ENCODE results near the gene HNF4A.
"Not testable (repeated sequence)": the region's sequence is repeated elsewhere in the genome, so short reads cannot be mapped to it uniquely, and the experiment has no call there.

Gene HNF4A

GRCh38 chr20:44355498-44356352, at the start of gene HNF4A:
Gene HNF4A (plus strand): TSS chr20:44355699. CDS start chr20:44355805, 106 bp downstream.
- no peak for DNase-seq

GRCh38 chr20:44306927-44307326, 48.6 kb upstream of the HNF4A start:
- DNase-seq: no peak

- DNase-seq: no peak
Measured at GRCh38 chr20:44309763-44310663, 45.5 kb upstream of the HNF4A start.

GRCh38 chr20:44310664-44311639, 44.5 kb upstream of the HNF4A start, which contains the start of gene FITM2:
Gene FITM2 (minus strand): TSS chr20:44311202. CDS start chr20:44311148, 54 bp downstream.
- peak; percentile 99 for DNase-seq

GRCh38 chr20:44314870-44315269, 40.6 kb upstream of the HNF4A start:
- no peak for DNase-seq

GRCh38 chr20:44319839-44320422, 35.6 kb upstream of the HNF4A start:
- no peak for DNase-seq

GRCh38 chr20:44324343-44324742, 31.2 kb upstream of the HNF4A start:
- DNase-seq: no peak

GRCh38 chr20:44326391-44327159, 28.9 kb upstream of the HNF4A start:
- peak; percentile 51 for DNase-seq

- DNase-seq: not testable (repeated sequence)
Measured at GRCh38 chr20:44327748-44328147, 27.8 kb upstream of the HNF4A start.

GRCh38 chr20:44328428-44328827, 27.1 kb upstream of the HNF4A start:
- no peak for DNase-seq

- no peak for DNase-seq
Measured at GRCh38 chr20:44331201-44331600, 24.3 kb upstream of the HNF4A start.

- no peak for DNase-seq
Measured at GRCh38 chr20:44334306-44334705, 21.2 kb upstream of the HNF4A start.

- DNase-seq: no peak
Measured at GRCh38 chr20:44334709-44335108, 20.8 kb upstream of the HNF4A start.

GRCh38 chr20:44335675-44336074, 19.8 kb upstream of the HNF4A start:
- DNase-seq: no peak

- DNase-seq: no peak
Measured at GRCh38 chr20:44336086-44336485, 19.4 kb upstream of the HNF4A start.

GRCh38 chr20:44336725-44337380, 18.6 kb upstream of the HNF4A start, which contains the start of gene R3HDML:
Gene R3HDML (plus strand): TSS chr20:44337043. CDS start chr20:44337158, 115 bp downstream.
- DNase-seq: no peak

GRCh38 chr20:44342248-44342647, 13.3 kb upstream of the HNF4A start:
- no peak for DNase-seq

- DNase-seq: no peak
Measured at GRCh38 chr20:44343162-44343675, 12.3 kb upstream of the HNF4A start.

GRCh38 chr20:44344723-44345122, 10.8 kb upstream of the HNF4A start:
- no peak for DNase-seq

- DNase-seq: no peak
Measured at GRCh38 chr20:44345147-44345546, 10.4 kb upstream of the HNF4A start.

Measured in CD4-positive, alpha-beta T cell treated with Interleukin-17A for 4 hours (primary cell).